ENCODE measurements around the gene ADH4. TPM values are rescaled to one million over a fixed set of nuclear protein-coding genes. Genes with fewer than 3 reads are reported as not detected.

Gene ADH4
- total and polyA plus RNA-seq, 2 donors = 0.09 to 0.78 TPM

DNA sequence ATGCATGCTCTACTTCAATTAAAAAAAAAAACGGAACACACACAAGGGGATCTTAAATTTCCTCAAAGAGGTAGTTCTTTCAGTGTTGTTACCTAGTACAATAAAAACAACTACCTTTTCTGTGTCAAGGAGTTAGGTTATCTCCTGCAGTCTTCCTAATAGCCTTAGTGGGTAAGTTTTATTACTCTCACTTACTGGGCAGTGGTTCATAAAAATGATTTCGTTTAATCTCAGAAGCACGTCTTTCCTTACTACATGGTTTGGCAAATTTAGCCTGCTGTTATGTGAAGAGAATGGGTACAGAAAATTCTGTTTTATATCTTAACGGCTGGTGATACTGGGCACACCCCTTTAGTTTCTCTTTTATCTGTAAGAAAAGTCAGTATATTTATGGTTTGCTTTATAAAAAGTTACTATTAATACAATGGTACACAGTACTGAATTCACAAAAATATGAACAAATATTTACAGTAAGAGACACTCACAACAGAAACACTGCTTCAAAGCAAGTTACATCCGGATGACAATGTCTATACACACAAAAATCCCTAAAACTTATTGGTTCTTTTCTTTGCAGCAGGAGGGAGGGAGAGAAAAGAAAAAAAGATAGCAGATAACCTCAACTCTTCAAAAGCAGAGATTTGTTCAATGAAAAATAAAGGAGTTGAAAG lies 64.3 kb downstream of the ADH4 start:
- no peak for DNase-seq (ENCODE audit: low read depth in 6 of 9, low spot score in 9 of 9)
- Histone ChIP-seq H3K27me3 (ENCODE audit: control insufficient read depth in 2 of 2, insufficient read depth in 1 of 2, low read length in 1 of 2) (no peaks in the 10 kb centered on the region), H3K9me3 (ENCODE audit: control insufficient read depth in 2 of 2, insufficient read depth in 1 of 2, low read length in 1 of 2) (no peaks in the 10 kb centered on the region), H3K4me3 (ENCODE audit: low read length in 2 of 2) (no peak overlapping the region), H3K27ac (ENCODE audit: low read depth in 1 of 2, low read length in 1 of 2) (no peak overlapping the region), H3K36me3 (ENCODE audit: control insufficient read depth in 2 of 2, insufficient read depth in 2 of 2, low read length in 1 of 2) (peaks cover 52 to 96% of the 10 kb centered on the region in 2 donors), H3K4me1 (ENCODE audit: control insufficient read depth in 2 of 2, insufficient read depth in 2 of 2, low read length in 2 of 2) (no peaks in the 10 kb centered on the region)
- WGBS = 98% methylated on average over 5 of the region's 5 CpGs

DNA sequence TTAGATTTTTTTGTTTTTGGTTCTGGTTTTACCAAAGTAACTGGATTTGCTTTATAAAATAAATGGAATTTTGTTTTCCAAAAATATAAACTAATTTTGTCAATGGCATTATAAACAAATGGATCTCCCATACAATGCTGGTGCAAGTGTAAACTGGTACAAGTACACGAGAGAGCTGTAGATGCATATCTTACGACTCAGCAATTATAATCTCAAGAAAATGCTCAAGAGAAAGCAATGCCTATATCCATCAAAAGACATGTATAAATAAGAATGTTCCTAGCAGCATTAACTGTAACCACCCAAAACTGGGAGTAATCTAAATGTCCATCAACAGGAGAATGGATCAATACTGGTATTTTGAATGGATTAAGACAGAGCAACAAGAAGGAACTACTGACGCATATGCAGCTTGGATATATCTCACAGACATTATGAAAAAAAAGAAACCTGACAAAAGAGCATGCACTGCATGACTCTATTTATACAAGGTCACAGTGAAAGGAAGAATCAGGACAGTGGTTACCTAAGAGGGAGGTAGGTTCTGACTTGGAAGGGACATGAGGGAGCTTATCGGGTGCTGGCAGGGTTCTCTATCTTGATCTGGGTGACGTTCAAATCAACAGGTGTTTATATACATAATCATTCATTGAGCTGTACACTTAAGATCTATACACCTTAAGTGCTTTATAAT lies 65.0 kb downstream of the ADH4 start:
- no peak overlapping the region for H3K27ac ChIP-seq (ENCODE audit: low read depth in 1 of 2, low read length in 1 of 2)
- no peak for DNase-seq (ENCODE audit: low read depth in 6 of 9, low spot score in 9 of 9)
- WGBS = 95% methylated on average over 5 of the region's 5 CpGs
- H3K4me3 ChIP-seq (ENCODE audit: low read length in 2 of 2) = no peak overlapping the region
- H3K4me1 ChIP-seq (ENCODE audit: control insufficient read depth in 2 of 2, insufficient read depth in 2 of 2, low read length in 2 of 2) = no peaks in the 10 kb centered on the region
- H3K27me3 ChIP-seq (ENCODE audit: control insufficient read depth in 2 of 2, insufficient read depth in 1 of 2, low read length in 1 of 2) = no peaks in the 10 kb centered on the region
- no peaks in the 10 kb centered on the region for H3K9me3 ChIP-seq (ENCODE audit: control insufficient read depth in 2 of 2, insufficient read depth in 1 of 2, low read length in 1 of 2)
- peaks cover 55 to 96% of the 10 kb centered on the region in 2 donors for H3K36me3 ChIP-seq (ENCODE audit: control insufficient read depth in 2 of 2, insufficient read depth in 2 of 2, low read length in 1 of 2)

DNA sequence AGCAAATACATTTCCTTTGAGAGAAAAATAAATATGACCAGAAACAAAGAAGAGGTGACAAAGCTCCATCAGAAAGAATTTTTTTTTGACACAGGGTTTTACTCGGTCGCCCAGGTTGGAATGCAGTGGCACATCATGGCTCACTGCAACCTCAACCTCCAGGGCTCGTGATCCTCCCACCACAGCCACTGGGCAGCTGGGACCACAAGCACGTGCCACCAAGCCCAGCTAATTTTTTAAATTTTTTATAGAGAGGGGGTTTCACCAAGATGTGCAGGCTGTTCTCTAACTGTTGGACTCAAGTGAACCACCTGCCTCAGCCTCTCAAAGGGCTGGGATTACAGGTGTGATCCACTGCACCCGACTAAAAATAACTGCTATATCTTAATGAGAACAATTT lies 65.8 kb downstream of the ADH4 start:
- Histone ChIP-seq H3K36me3 (ENCODE audit: control insufficient read depth in 2 of 2, insufficient read depth in 2 of 2, low read length in 1 of 2) (peaks cover 48 to 96% of the 10 kb centered on the region in 2 donors), H3K4me1 (ENCODE audit: control insufficient read depth in 2 of 2, insufficient read depth in 2 of 2, low read length in 2 of 2) (no peaks in the 10 kb centered on the region), H3K9me3 (ENCODE audit: control insufficient read depth in 2 of 2, insufficient read depth in 1 of 2, low read length in 1 of 2) (no peaks in the 10 kb centered on the region), H3K27me3 (ENCODE audit: control insufficient read depth in 2 of 2, insufficient read depth in 1 of 2, low read length in 1 of 2) (no peaks in the 10 kb centered on the region), H3K27ac (ENCODE audit: low read depth in 1 of 2, low read length in 1 of 2) (no peak overlapping the region), H3K4me3 (ENCODE audit: low read length in 2 of 2) (no peak overlapping the region)
- no peak for DNase-seq (ENCODE audit: low read depth in 6 of 9, low spot score in 9 of 9)
- WGBS = 99% methylated on average over 5 of the region's 5 CpGs

DNA sequence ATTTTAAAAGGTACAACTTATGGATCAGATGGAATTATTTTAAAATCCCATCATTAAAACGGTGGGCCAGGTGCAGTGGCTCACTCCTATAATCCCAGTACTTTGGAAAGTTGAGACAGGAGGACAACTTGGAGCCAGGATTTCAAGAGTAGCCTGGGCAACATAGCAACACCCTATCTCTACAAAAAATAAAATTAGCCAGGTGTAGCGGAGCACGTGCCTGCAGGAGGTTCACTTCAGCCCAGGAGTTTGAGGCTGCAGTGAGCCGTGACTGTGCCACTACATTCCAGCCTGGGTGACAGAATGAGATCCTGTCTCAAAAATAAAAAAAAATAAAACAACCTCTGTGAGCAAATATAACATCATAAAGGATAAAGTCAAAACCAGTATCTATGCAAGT lies 66.9 kb downstream of the ADH4 start:
- no peak for DNase-seq (ENCODE audit: low read depth in 6 of 9, low spot score in 9 of 9)
- WGBS = 97% methylated on average over 4 of the region's 4 CpGs
- no peak overlapping the region for H3K27ac ChIP-seq (ENCODE audit: low read depth in 1 of 2, low read length in 1 of 2)
- H3K36me3 ChIP-seq (ENCODE audit: control insufficient read depth in 2 of 2, insufficient read depth in 2 of 2, low read length in 1 of 2) = peaks cover 40 to 93% of the 10 kb centered on the region in 2 donors
- H3K4me1 ChIP-seq (ENCODE audit: control insufficient read depth in 2 of 2, insufficient read depth in 2 of 2, low read length in 2 of 2) = no peaks in the 10 kb centered on the region
- no peaks in the 10 kb centered on the region for H3K9me3 ChIP-seq (ENCODE audit: control insufficient read depth in 2 of 2, insufficient read depth in 1 of 2, low read length in 1 of 2)
- no peaks in the 10 kb centered on the region for H3K27me3 ChIP-seq (ENCODE audit: control insufficient read depth in 2 of 2, insufficient read depth in 1 of 2, low read length in 1 of 2)
- no peak overlapping the region for H3K4me3 ChIP-seq (ENCODE audit: low read length in 2 of 2)

DNA sequence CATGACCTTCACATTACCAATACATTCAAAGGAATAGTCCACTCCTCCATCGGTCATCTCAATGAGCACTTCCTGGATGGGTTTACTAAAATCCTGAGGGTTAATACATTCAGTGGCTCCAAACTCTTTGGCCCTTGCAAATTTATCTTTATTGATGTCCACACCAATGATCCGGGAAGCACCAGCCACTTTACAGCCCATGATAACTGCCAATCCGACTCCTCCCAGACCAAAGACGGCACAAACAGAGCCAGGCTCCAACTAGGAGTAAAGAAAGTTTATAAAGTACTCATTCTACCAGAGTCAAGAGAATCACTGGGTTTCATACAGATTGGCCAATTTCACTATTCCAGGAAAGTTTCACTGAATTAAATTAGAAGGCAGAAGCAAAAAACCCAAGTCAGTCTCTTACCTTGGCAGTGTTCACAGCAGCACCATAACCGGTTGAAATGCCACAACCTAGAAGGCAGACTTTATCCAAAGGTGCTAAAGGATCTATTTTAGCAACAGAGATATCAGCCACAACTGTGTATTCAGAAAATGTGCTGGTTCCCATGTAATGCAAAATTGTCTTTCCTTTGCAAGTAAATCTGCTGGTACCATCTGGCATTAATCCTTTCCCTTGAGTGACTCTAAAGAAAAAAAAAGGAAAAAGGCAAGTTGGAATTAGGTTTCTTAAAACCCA lies 67.7 kb downstream of the ADH4 start:
- no peak for DNase-seq (ENCODE audit: low read depth in 6 of 9, low spot score in 9 of 9)
- WGBS = 99% methylated on average over 5 of the region's 5 CpGs
- H3K9me3 ChIP-seq (ENCODE audit: control insufficient read depth in 2 of 2, insufficient read depth in 1 of 2, low read length in 1 of 2) = no peaks in the 10 kb centered on the region
- H3K36me3 ChIP-seq (ENCODE audit: control insufficient read depth in 2 of 2, insufficient read depth in 2 of 2, low read length in 1 of 2) = peaks cover 45 to 93% of the 10 kb centered on the region in 2 donors
- no peaks in the 10 kb centered on the region for H3K27me3 ChIP-seq (ENCODE audit: control insufficient read depth in 2 of 2, insufficient read depth in 1 of 2, low read length in 1 of 2)
- no peaks in the 10 kb centered on the region for H3K4me1 ChIP-seq (ENCODE audit: control insufficient read depth in 2 of 2, insufficient read depth in 2 of 2, low read length in 2 of 2)
- no peak overlapping the region for H3K4me3 ChIP-seq (ENCODE audit: low read length in 2 of 2)
- no peak overlapping the region for H3K27ac ChIP-seq (ENCODE audit: low read depth in 1 of 2, low read length in 1 of 2)

DNA sequence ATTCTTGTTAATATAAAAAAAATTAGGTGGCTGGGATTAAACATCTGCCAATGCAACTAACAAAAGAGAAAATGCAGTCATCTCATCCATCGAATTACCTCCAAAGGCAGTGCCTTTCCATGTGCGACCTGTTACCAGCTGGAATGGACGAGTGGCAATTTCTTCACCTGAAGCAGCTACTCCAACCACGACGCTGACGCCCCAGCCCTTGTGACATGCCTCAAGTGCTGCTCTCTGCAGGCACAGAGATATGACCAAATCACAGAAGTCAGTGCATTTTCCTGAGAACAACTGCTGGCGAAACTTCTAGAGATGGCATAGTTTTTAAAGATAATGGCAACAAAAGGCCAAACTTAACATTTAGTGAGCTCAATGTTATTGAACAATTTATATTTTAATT lies 69.3 kb downstream of the ADH4 start:
- Histone ChIP-seq H3K27ac (ENCODE audit: low read depth in 1 of 2, low read length in 1 of 2) (no peak overlapping the region), H3K4me3 (ENCODE audit: low read length in 2 of 2) (no peak overlapping the region), H3K4me1 (ENCODE audit: control insufficient read depth in 2 of 2, insufficient read depth in 2 of 2, low read length in 2 of 2) (no peaks in the 10 kb centered on the region), H3K9me3 (ENCODE audit: control insufficient read depth in 2 of 2, insufficient read depth in 1 of 2, low read length in 1 of 2) (no peaks in the 10 kb centered on the region), H3K36me3 (ENCODE audit: control insufficient read depth in 2 of 2, insufficient read depth in 2 of 2, low read length in 1 of 2) (peaks cover 38 to 87% of the 10 kb centered on the region in 2 donors), H3K27me3 (ENCODE audit: control insufficient read depth in 2 of 2, insufficient read depth in 1 of 2, low read length in 1 of 2) (no peaks in the 10 kb centered on the region)
- DNase-seq (ENCODE audit: low read depth in 6 of 9, low spot score in 9 of 9) = no peak
- WGBS = 98% methylated on average over 7 of the region's 7 CpGs

Other genes starting within 250 kb of the ADH4 start
- gene EIF4E, start 215.2 kb downstream of the ADH4 start, total RNA-seq = 125 TPM
- 30.0 TPM for gene EIF4E, start 215.2 kb downstream of the ADH4 start, polyA plus RNA-seq
- 47.4 TPM for gene METAP1, start 148.6 kb downstream of the ADH4 start, total RNA-seq
- 57.7 TPM for gene METAP1, start 148.6 kb downstream of the ADH4 start, polyA plus RNA-seq
- 160 TPM for gene ADH5, start 55.5 kb downstream of the ADH4 start, total RNA-seq
- gene ADH5, start 55.5 kb downstream of the ADH4 start, polyA plus RNA-seq = 120 TPM
- 0.09 TPM for gene ADH6, start 74.9 kb upstream of the ADH4 start, total RNA-seq
- 1.5 TPM for gene ADH6, start 74.9 kb upstream of the ADH4 start, polyA plus RNA-seq
- gene ADH1A, start 146.7 kb upstream of the ADH4 start, total RNA-seq = 0.19 TPM
- gene ADH1A, start 146.7 kb upstream of the ADH4 start, polyA plus RNA-seq = 0.43 TPM
- gene ADH1B, start 177.1 kb upstream of the ADH4 start, total RNA-seq = 0.76 TPM
- gene ADH1B, start 177.1 kb upstream of the ADH4 start, polyA plus RNA-seq = 58.8 TPM
- 0.33 TPM for gene ADH1C, start 208.4 kb upstream of the ADH4 start, total RNA-seq
- 3.3 TPM for gene ADH1C, start 208.4 kb upstream of the ADH4 start, polyA plus RNA-seq

Data from thymus (tissue), 11 donors.